ENCODE measurements around the gene CNFN.

GRCh38 chr19:42406111-42406510, 16.0 kb upstream of the CNFN start:
- TF ChIP-seq, protein P1, sequence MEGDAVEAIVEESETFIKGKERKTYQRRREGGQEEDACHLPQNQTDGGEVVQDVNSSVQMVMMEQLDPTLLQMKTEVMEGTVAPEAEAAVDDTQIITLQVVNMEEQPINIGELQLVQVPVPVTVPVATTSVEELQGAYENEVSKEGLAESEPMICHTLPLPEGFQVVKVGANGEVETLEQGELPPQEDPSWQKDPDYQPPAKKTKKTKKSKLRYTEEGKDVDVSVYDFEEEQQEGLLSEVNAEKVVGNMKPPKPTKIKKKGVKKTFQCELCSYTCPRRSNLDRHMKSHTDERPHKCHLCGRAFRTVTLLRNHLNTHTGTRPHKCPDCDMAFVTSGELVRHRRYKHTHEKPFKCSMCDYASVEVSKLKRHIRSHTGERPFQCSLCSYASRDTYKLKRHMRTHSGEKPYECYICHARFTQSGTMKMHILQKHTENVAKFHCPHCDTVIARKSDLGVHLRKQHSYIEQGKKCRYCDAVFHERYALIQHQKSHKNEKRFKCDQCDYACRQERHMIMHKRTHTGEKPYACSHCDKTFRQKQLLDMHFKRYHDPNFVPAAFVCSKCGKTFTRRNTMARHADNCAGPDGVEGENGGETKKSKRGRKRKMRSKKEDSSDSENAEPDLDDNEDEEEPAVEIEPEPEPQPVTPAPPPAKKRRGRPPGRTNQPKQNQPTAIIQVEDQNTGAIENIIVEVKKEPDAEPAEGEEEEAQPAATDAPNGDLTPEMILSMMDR (IDR thresholded peaks at IDR 0.05 in 2 of 3, conservative IDR thresholded peaks at IDR 0.05 in 1 of 3; ENCODE audit: control insufficient read depth in 2 of 3, extremely low read depth in 1 of 3, insufficient read depth in 1 of 3, low read depth in 3 of 3, low read length in 3 of 3) = no peak
- no peak for TF ChIP-seq SIX5 (IDR thresholded peaks at IDR 0.05; ENCODE audit: low read depth, low read length, severe bottlenecking)
- no peak for TF ChIP-seq YY1 (IDR thresholded peaks at IDR 0.05; ENCODE audit: low read depth, low read length)
- no peak for TF ChIP-seq E2F4 (IDR thresholded peaks at IDR 0.05; ENCODE audit: low read depth, low read length)
- no peak for TF ChIP-seq NRF1 (conservative IDR thresholded peaks at IDR 0.05; ENCODE audit: low read depth, low read length)
- TF ChIP-seq NR2F1 (conservative IDR thresholded peaks at IDR 0.05) = no peak
- TF ChIP-seq SMAD5 (IDR thresholded peaks at IDR 0.05; ENCODE audit: low read depth) = no peak
- TF ChIP-seq CHD2 (IDR thresholded peaks at IDR 0.05; ENCODE audit: borderline replicate concordance, low read depth, low read length) = no peak
- TF ChIP-seq, protein P2, sequence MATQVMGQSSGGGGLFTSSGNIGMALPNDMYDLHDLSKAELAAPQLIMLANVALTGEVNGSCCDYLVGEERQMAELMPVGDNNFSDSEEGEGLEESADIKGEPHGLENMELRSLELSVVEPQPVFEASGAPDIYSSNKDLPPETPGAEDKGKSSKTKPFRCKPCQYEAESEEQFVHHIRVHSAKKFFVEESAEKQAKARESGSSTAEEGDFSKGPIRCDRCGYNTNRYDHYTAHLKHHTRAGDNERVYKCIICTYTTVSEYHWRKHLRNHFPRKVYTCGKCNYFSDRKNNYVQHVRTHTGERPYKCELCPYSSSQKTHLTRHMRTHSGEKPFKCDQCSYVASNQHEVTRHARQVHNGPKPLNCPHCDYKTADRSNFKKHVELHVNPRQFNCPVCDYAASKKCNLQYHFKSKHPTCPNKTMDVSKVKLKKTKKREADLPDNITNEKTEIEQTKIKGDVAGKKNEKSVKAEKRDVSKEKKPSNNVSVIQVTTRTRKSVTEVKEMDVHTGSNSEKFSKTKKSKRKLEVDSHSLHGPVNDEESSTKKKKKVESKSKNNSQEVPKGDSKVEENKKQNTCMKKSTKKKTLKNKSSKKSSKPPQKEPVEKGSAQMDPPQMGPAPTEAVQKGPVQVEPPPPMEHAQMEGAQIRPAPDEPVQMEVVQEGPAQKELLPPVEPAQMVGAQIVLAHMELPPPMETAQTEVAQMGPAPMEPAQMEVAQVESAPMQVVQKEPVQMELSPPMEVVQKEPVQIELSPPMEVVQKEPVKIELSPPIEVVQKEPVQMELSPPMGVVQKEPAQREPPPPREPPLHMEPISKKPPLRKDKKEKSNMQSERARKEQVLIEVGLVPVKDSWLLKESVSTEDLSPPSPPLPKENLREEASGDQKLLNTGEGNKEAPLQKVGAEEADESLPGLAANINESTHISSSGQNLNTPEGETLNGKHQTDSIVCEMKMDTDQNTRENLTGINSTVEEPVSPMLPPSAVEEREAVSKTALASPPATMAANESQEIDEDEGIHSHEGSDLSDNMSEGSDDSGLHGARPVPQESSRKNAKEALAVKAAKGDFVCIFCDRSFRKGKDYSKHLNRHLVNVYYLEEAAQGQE (IDR thresholded peaks at IDR 0.05; ENCODE audit: low read depth, low read length) = no peak
- no peak for TF ChIP-seq ATF3 (IDR thresholded peaks at IDR 0.05; ENCODE audit: borderline replicate concordance, extremely low read depth, low read depth, low read length)
- no peak for TF ChIP-seq E4F1 (IDR thresholded peaks at IDR 0.05; ENCODE audit: borderline replicate concordance, partially characterized antibody)
- TF ChIP-seq RAD21 (IDR thresholded peaks at IDR 0.05; ENCODE audit: insufficient read depth, low read depth, low read length) = no peak

All from GM12878 (cell line).